ENCODE data around the gene C9orf40. TPM values are rescaled to one million over a fixed set of nuclear protein-coding genes. Genes with fewer than 3 reads are reported as not detected.

C9orf40 gene
- total RNA-seq, 1 experiment from 2014 or later: 12.8 TPM

GRCh38 chr9:74921737-74922136 lies 31.0 kb downstream of the C9orf40 start:
- H3K4me2 ChIP-seq (ENCODE audit: low read length): no peak overlapping the region
- H3K27ac ChIP-seq (ENCODE audit: low read depth, low read length): no peak overlapping the region
- no TSS peak for BruUV-seq (replicated peaks)
- H2AFZ ChIP-seq (ENCODE audit: low read depth, low read length, poor library complexity, severe bottlenecking): no peak overlapping the region
- no peaks in the 10 kb centered on the region for H3K27me3 ChIP-seq (ENCODE audit: insufficient read depth, low read length)
- ChIA-PET POLR2A (no interaction called here), RAD21 (ENCODE audit: low non-redundant PET in 1 of 2, low total read pairs in 2 of 2, uncharacterized antibody in 2 of 2, unreplicated experiment in 2 of 2) (no interaction called here), CTCF (no interaction called here)
- no peaks in the 10 kb centered on the region for H3K9me3 ChIP-seq (ENCODE audit: control insufficient read depth in 1 of 2, insufficient read depth in 1 of 2, low read depth in 1 of 2, low read length in 2 of 2)
- TF ChIP-seq ZBTB33 (IDR thresholded peaks at IDR 0.05; ENCODE audit: extremely low read depth, insufficient replicate concordance, low read length): no peak
- TF ChIP-seq TCF7L2 (IDR thresholded peaks at IDR 0.05; ENCODE audit: borderline replicate concordance, extremely low read depth, insufficient read depth, insufficient read length): no peak
- TF ChIP-seq MAX (IDR thresholded peaks at IDR 0.05): no peak
- no peak for TF ChIP-seq ZFX (IDR thresholded peaks at IDR 0.05)
- no peak for TF ChIP-seq ELF1 (IDR thresholded peaks at IDR 0.05; ENCODE audit: borderline replicate concordance, low read depth)
- no peak for TF ChIP-seq EZH2 (IDR thresholded peaks at IDR 0.05)
- no peak for TF ChIP-seq SP1 (IDR thresholded peaks at IDR 0.05; ENCODE audit: low read depth)
- TF ChIP-seq EGR1 (IDR thresholded peaks at IDR 0.05; ENCODE audit: low read depth): no peak
- no peak for TF ChIP-seq REST (IDR thresholded peaks at IDR 0.05; ENCODE audit: low read depth)
- no peak for TF ChIP-seq JUND (IDR thresholded peaks at IDR 0.05)
- TF ChIP-seq YY1 (IDR thresholded peaks at IDR 0.05; ENCODE audit: extremely low read depth, insufficient replicate concordance, low read depth, low read length): no peak
- no peak for TF ChIP-seq FOSL1 (IDR thresholded peaks at IDR 0.05; ENCODE audit: low read depth)
- no peak for TF ChIP-seq RAD21 (IDR thresholded peaks at IDR 0.05; ENCODE audit: low read depth)
- no peak for TF ChIP-seq EZH2phosphoT487 (IDR thresholded peaks at IDR 0.05; ENCODE audit: borderline replicate concordance)
- TF ChIP-seq CTCF (IDR thresholded peaks at IDR 0.05 in 2 of 3, conservative IDR thresholded peaks at IDR 0.05 in 1 of 3; ENCODE audit: borderline replicate concordance in 1 of 3, insufficient read depth in 1 of 3, low read depth in 2 of 3, low read length in 2 of 3): no peak
- no peak for DNase-seq (ENCODE audit: low read depth, low spot score)
- H3K36me3 ChIP-seq (ENCODE audit: control insufficient read depth in 1 of 2, insufficient read depth in 2 of 2, low read length in 2 of 2): no peaks in the 10 kb centered on the region
- no peak overlapping the region for H3K4me3 ChIP-seq (replicated peaks in 1 of 2; ENCODE audit: low read depth in 1 of 2, low read length in 2 of 2)
- intact Hi-C loops (cut with micrococcal nuclease): no loop called here
- H3K4me1 ChIP-seq (ENCODE audit: control insufficient read depth in 1 of 2, insufficient read depth in 2 of 2, low read length in 2 of 2): no peaks in the 10 kb centered on the region
- no peak overlapping the region for H3K9ac ChIP-seq (ENCODE audit: low read length)
- no peaks in the 10 kb centered on the region for H4K20me1 ChIP-seq (ENCODE audit: insufficient read depth)
- no peak for ATAC-seq
- H3K9me2 ChIP-seq (ENCODE audit: insufficient read depth): 0 out of 2 replicates have a peak, but pooled peaks cover 4% of the 10 kb centered on the region
- H3K79me2 ChIP-seq (ENCODE audit: insufficient read depth, low read length): no peaks in the 10 kb centered on the region

All from HCT116 (cell line).